GM19023 (cell line): Measurements from ENCODE around the gene CCDC181.
"Not testable (repeated sequence)": the region's sequence is repeated elsewhere in the genome, so short reads cannot be mapped to it uniquely, and the experiment has no call there.

Experiments
- ATAC-seq: cut with Tn5 transposase; IDR thresholded peaks from one replicate; pipeline ENCODE4 v1.9.1; 2021; ENCODE audit warnings: mild to moderate bottlenecking, moderate library complexity; ENCODE audit not compliant: unreplicated experiment

Gene CCDC181

DNA sequence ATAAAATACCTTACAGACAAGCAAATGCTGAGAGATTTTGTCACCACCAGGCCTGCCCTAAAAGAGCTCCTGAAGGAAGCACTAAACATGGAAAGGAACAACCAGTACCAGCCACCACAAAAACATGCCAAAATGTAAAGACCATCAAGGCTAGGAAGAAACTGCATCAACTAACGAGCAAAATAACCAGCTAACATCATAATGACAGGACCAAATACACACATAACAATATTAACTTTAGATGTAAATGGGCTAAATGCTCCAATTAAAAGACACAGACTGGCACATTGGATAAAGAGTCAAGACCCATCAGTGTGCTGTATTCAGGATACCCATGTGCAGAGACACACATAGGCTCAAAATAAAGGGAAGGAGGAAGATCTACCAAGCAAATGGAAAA is 24.7 kb downstream of the CCDC181 start:
- ATAC-seq: not testable (repeated sequence)

DNA sequence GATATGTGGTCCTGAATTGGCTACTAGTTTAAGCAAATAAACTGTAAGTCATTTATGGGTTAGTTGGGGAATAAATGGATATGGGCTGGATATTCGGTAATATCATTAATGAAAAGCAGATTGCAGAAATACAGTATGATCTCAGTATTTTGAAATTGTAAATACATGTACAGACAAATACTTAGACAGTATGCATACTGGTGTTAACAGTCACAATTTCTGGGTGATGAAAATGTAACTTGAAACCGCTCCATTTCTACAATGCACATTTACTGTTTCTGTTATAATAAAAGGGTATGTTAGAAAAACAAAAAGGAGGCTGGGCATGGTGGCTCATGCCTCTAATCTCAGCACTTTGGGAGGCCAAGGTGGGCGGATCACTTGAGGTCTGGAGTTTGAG is 31.3 kb downstream of the CCDC181 start:
- no peak for ATAC-seq

DNA sequence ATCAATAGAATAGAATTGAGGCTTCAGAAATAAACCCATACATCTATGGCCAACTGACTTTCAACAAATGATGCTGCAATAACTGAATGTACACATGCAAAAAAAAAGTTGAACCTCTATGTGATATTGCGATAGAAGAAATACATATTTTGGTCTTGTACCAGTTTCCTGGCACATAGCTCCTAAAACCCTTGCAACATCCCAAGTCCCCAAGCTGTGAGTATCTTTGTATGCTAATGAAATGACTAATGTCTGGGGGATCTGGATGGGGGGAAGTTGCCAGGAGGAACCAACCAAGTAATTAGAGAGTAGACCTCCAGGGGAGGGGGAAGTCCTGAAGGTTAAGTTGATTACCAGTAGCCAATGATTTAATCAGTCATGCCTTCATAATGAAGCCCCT is 34.9 kb downstream of the CCDC181 start:
- ATAC-seq: no peak

DNA sequence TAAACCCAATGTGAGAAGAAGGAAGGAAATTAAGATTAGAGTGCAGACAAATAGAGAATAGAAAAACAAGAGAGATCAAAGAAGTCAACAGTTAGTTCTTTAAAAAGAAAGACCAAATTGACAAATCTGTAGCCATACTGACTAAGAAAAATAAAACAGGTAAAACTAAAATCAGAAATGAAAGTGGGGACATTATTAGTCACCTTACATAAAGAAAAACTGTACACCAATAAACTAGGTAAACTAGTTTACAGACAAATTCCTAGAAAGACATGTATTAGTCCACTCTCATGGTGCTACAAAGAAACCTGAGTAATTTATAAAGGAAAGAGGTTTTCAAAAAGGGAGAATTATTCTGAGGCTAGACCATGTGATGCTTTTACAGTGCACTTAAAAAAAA is 37.0 kb downstream of the CCDC181 start:
- ATAC-seq: peak; percentile 55

DNA sequence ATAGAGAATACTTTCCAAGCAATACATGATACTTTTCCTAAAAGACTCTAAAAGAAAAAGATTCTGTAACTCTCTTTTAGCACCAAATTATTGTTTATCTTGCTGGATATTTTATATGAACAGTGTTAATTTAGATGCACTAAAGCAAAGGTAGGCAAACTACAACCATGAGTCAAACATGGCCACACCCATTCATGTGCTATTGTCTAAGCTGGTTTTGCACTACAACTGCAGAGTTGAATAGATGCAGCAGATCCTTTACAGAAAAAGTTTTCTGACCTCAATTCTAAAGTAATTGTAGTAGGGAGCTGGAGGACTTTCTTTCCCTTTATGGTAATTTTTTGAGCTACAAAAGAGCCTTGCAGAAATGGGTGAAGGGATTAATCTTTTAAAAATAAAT is 39.9 kb downstream of the CCDC181 start:
- ATAC-seq: no peak

DNA sequence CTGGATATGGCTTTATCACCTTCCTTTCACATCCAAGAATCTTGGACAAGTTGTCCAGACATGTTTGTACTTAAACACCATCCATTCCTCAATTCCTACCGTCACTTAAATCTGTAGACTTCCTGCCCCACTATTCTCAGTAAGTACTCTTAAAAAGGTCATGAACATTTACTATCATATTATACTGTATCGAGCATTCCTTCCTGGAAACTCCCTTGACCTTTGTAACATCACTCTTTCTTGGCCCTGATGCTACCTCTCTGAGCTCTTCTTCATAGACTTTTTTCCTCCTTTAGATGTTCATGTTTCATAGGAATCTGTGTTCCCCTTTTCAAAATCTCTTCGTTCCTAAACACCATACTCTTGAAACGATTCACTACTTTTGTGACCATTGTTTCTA is 43.8 kb downstream of the CCDC181 start:
- ATAC-seq: no peak

DNA sequence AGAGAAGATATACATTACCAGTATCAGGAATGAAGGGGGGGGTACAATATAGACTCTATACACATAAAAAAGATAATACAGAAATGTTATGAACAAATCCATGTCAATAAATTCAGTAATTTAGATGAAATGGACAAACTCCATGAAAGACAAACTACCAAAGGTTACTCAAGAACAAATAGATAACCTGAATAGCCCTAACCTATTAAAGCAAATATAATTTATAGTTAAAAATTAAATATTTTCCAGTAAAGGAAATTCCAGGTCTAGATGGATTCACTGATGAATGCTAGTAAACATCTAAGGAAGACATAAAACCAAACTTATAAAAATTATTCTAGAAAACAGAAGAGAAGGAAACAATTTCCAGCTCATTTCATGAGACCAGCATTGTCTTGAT is 46.1 kb downstream of the CCDC181 start:
- no peak for ATAC-seq

DNA sequence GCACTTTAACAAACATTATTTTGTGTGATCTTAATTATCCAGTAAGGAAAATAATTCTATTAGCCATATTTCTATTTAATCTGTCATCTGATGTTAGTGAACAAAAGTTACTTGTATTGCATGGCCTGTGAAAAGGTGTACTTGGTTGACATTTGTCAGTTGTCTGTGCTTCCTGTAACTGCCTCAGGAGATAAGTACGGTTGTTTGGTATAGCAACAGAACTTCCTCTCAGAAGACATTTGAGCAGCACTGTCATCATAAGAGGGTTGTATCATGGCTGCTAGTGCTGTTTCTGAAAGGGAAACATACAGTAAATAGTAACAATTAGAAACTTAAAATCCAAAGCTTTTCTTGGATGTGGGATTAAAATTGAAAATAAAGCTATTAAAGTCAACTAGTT is 55.9 kb downstream of the CCDC181 start:
- no peak for ATAC-seq

DNA sequence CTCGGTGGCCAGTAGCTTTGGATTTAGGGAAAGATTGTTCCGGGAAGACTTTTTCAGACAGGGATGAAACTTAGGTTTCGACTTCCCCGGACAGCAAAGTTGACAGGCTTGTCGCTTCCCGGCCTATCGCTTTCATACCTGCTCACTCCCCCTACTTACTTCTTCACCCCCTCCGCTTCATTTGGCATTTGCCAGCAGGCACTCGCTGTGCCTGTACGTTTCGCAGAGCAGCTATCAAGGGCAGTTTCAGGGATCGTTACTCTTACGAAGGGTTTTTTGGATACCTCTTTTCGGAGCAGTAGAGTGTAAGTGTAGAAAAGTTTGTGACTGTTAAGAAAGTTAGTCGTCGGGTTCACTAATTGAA is 58.9 kb downstream of the CCDC181 start:
- ATAC-seq: no peak

DNA sequence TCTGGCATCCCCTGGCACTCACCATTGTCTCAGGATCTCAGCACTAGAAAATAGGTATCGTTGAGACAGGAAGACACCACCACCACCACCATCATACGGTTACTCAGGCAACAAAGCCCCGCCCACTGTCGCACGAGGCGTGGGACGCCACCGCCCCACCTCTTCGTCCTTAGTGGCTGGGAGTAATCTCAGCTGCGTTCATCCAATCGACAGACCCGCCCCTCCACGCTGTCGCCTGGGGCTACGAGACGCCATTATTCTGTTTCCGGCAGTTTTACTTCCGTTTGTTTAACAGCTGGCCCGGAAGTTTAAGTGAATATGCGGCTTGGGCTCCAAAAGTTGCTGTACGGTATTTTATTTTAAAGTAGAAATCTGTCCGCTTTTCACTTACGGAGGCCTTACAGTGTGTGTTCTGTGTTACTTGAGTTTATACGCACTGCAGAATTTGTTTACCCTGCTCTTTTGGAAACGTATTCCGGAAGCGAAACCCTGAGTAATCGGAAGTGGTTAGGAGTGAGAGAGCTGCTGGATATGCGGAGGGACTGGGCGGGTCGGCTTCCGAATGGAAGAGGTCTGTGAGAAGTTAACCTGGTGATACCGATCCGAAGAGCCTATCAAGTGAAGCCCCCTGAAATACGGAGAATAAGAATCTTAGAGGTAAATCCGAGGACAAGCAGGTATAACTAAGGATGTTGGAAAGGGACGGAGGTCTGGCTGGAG is 59.4 kb downstream of the CCDC181 start, which contains the start of the genes BLZF1 and NME7:
BLZF1 (plus strand) TSS at position 510 of the 720 bp plus-strand sequence. CDS start 1,328 bp downstream, outside the sequence.
NME7 (minus strand) TSS at position 112 of the 720 bp plus-strand sequence; CDS start at position 25, 87 bp downstream.
- peak; percentile 98 for ATAC-seq

DNA sequence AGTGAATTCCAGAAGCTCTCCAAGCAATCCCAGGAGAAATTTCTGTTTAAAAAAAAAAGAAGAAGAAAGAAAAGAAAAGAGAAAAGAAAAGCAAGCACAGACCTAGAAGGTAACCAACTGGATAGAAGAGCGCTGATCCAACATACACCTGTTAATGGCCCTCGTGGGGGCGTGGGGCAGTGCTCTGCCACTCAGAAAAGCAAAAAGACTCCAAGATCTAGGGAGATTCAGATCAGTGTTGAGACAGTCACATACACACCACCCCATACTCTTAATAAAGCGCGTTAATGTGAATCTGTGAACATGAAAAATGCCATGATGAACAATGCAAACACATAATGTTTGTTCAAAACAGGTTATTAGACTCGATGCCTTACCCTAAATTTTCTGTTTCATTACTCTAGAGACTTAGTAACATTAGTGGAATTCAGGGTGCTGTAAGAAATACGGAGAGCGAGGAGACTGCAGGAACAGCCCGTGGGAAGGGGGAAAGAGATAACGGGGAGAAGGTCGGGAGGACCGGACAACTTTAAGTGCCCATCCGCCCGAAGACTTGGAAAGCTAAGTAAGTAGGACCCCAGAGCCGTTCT is 60.1 kb downstream of the CCDC181 start:
- no peak for ATAC-seq

DNA sequence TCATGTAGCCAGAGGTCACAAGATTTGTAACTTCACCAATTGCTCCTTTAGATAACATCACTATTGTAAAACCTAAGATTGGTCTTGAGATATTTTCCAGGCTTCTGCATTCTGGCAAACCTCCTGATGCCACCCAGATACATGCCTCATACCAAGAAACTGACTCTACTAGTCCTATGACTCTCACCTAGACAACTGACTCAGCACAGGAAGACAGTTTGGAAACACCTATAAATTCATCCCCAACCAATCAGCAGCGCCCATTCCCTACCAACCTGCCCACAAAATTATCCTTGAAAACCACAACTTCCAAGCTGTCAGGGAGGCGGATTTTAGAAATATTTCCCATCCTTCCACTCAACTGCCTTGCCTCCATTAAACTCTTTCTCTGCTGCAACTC is 62.3 kb downstream of the CCDC181 start:
- ATAC-seq: no peak

DNA sequence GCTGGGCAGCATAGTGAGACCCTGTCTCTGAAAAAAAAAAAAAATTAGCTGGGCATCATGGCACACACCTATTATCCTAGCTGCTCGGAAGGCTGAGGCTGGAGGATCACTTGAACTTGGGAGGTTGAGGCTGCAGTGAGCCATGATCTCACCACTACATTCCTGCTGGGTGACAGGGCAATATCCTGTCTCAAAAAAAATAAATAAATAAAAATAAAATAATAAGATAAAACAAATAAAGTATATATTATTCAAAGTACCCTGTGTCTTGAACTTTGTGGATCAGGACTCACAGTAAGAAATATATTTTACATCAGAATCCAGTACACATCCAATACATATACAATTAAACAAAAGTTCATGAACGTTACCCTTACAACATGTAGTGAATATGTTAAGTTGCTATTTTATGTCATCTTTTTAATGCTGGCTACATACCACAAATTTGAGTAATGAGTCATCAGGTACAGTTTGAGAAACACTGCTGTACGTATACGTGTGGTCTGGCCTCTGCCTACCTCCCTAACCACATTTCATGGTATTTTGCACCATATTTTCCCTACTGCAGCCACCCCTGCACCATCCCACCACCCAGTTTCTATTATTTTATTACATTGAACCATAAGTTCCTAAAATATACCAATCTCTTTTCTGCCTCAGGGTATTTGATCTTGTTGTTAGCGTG is 64.1 kb downstream of the CCDC181 start:
- ATAC-seq: no peak

DNA sequence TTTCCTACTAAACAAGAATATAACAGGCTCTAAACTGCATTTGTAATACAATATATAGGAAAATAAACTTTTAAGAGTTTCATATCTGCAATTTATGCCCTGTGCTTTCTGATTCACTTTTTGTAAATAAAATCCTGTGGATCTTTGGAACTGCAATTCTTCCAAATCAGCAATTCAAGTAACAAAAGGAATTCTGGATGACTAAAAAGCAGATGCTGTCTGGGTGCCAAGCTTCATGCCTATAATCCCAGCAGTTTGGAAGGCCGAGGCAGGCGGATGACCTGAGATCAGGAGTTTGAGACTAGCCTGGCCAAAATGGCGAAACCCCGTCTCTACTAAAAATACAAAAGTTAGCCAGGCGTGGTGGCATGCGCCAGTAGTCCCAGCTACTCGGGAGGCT is 66.0 kb downstream of the CCDC181 start:
- ATAC-seq: no peak

DNA sequence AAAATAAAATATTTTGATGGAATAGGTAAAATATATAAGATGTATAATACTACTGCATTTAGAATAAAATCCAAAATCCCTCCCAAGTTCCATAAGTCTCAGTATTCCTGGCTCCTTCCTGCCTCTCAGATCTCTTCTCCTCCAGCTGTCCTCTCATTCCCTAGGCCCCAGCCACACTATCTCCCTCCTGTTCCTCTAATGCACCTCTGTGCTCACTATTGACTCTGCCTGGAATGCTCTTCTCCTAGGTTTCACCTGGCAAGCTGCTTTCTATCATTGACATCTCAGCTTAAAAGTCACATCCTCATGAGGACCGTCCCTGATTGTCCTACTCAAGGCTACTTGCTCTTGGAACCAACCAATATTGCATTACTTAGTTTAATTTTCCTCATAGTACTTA is 66.9 kb downstream of the CCDC181 start:
- ATAC-seq: no peak

DNA sequence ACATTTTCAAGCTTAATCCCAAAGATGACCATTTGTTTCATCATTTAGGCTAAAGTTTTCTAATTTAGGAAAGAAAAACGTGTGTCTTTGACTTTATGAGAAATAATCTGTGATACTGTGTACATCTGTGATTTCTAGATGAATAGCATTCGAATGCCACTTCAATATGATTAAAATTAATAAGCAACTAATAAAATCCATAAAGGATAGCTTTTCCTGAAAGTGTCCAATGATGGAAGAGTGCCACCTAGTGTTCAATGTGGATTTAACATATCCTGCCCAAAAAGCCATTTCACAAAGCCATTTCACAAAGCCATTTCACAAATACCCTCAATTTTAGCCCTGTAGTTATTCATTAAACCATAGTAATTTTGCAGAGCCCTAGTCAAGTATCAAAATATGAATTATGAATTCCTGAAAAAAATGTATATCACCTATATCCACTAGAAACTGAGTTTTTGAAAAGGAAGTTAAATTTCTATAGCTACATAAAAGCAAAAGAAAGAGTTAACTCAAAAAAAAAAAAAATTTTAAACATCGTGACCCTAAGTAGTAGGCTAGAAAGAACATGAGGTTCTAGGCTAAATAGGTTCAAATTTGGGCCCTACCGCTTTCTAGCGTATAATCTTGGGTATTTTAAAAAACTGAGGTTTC is 78.8 kb downstream of the CCDC181 start:
- no peak for ATAC-seq

DNA sequence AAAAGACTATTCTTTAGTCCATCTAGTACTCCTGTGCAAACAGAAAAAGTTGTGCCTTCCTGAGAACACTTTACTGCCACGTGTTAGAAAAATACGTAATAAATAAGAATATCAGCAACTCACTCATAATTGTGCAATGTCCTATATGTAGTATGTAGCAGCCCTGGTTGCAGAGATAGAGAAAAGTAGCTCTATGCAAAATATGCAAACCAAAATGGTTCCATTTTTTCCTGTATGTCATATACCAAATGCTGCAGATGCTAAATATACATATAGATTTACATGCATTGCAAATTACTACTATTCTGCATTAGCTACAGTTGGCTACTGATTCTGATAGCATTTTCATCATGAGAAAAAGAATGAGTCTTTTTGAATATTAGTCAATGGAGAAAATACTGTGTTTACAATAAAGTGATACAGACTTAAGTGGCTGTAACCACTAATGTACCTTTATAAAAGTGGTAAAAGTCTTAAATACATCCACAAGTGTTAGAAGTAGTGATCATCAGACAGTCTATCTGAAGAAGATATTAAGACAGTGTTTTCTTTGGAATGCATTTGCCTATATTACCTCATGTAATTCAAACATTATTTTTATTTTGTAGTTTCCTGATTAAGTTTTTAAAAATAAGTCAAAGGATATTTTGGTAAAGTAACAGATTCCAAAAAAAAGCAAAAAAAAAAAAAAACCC is 79.4 kb downstream of the CCDC181 start:
- ATAC-seq: no peak

DNA sequence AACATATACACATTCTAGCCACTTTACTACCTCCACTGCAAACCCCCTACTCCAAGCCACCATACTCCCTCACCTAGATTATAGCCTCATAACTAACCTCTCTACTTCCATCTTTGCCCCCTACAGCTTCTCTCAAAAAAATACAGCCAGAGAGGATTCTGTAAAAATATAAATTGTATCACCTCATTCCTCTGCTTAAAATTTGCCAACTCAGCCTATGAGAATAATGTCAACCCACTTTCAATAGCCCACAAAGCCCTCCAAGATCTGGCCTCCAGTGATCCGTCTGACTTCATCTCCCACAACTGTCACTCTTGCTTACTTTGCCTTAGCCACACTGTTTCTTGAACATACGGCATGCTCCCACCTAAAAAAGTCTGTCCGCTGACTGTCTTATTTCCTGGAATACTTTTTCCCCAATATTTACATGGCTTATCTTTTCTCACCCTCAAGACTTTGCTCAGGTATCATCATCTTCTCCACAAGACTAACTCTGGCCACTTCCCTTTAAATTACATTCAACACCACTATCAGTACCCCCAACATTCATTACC is 81.2 kb downstream of the CCDC181 start:
- no peak for ATAC-seq

DNA sequence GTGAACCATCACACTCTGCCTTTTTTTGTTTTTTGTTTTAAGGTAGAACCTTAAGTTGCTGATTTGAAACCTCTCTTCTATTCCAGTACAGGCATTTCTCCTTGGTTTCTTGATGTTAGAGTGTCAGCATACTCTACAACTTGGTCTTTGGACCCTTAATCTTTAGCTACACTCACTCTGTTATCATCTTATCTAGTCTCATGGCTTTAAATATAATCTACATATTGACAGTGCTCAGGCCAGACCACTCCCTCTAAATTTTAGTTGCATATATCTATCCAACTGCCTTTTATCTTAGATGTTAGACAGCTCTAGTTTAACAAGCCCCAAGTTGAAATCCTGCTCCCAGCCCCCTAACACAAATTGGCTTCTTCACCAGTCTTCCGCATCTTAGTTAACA is 81.8 kb downstream of the CCDC181 start:
- ATAC-seq: no peak
